Upper lobe of left lung (tissue), 6 donors: Measurements from ENCODE around the gene ITPR1. TPM values are rescaled to one million over a fixed set of nuclear protein-coding genes. Genes with fewer than 3 reads are reported as not detected.

ENCODE experiments used
- ATAC-seq, 2 donors: fragments of 200-7000 bp; cut with Tn5 transposase; one replicate each; pipeline ENCODE4 v1.9.1; 2022; ENCODE audit warnings: mild to moderate bottlenecking in 2 of 2, moderate library complexity in 2 of 2; ENCODE audit not compliant: low FRiP score in 2 of 2
- DNase-seq, 2 donors: peaks; one replicate each; pipeline ENCODE4 v3.0.0-alpha.2; 2019 to 2020
- H3K27ac ChIP-seq, 4 donors: fragments of 200-600 bp; sonication (generic); one replicate each; pipeline ENCODE4 v1.5.1; 2016 to 2019
- H3K27me3 ChIP-seq, 4 donors: fragments of 200-600 bp; sonication (generic); one replicate each; pipeline ENCODE4 v1.5.1; 2017 to 2019
- H3K36me3 ChIP-seq, 4 donors: fragments of 200-600 bp; sonication (generic); one replicate each; pipeline ENCODE4 v1.5.1; 2016 to 2019
- H3K4me1 ChIP-seq, 4 donors: fragments of 200-600 bp; sonication (generic); one replicate each; pipeline ENCODE4 v1.5.1; 2018 to 2019
- H3K4me3 ChIP-seq, 4 donors: fragments of 200-600 bp; sonication (generic); one replicate each; pipeline ENCODE4 v1.5.1; 2017 to 2019; ENCODE audit warnings: mild to moderate bottlenecking in 2 of 4, moderate library complexity in 1 of 4
- H3K9me3 ChIP-seq, 4 donors: fragments of 200-600 bp; sonication (generic); one replicate each; pipeline ENCODE4 v1.5.1; 2018 to 2019
- CTCF ChIP-seq, 6 experiments: fragments of 450-650 bp in 4 of 6; fragments of 200-600 bp in 2 of 6; sonication (generic) in 2 of 6; IDR thresholded peaks; one replicate each; pipeline ENCODE4 v1.5.1; 2016 to 2019; ENCODE audit warnings: antibody characterized with exemption in 6 of 6
- EP300 ChIP-seq, 4 donors: sonication (generic); formaldehyde crosslinking; IDR thresholded peaks; one replicate each; pipeline ENCODE4 v1.5.1; 2017; ENCODE audit warnings: antibody characterized with exemption in 4 of 4, control low read depth in 2 of 4
- POLR2A ChIP-seq, 4 donors: fragments of 450-650 bp; IDR thresholded peaks; one replicate each; pipeline ENCODE4 v1.5.1; 2016 to 2017; ENCODE audit warnings: antibody characterized with exemption in 4 of 4, mild to moderate bottlenecking in 2 of 4
- POLR2AphosphoS5 ChIP-seq, 2 donors: sonication (generic); formaldehyde crosslinking; IDR thresholded peaks; one replicate each; pipeline ENCODE4 v1.5.1; 2017; ENCODE audit warnings: antibody characterized with exemption in 2 of 2
- WGBS, 2 donors: methylation state at CpG; one replicate each; pipeline ENCODE4 v1.1.5; 2017 to 2018; 5-methylcytosine and 5-hydroxymethylcytosine counted together
- total RNA-seq, 6 donors: library from RNA; depleted of rRNA in 4 of 6; stranded (reverse); fragments of >200 nt in 4 of 6; gene quantifications; one replicate each; pipeline versions ENCODE4 v1.1.0 to v1.2.1, GENCODE V29; 2016 to 2021
- donor health status: DM: no; HTN: no; CAD: no; lungs with moderate emphysema.
- donor health status: DM: no; HTN: yes; CAD: no; lungs with severe emphysema.

ITPR1 gene
- total RNA-seq, 6 donors from 2014 or later: 55.5 to 136 (median 66.2) TPM

GRCh38 chr3:4693620-4694019 is 200.5 kb downstream of the ITPR1 start:
- H3K27ac ChIP-seq: no peak overlapping the region

DNA sequence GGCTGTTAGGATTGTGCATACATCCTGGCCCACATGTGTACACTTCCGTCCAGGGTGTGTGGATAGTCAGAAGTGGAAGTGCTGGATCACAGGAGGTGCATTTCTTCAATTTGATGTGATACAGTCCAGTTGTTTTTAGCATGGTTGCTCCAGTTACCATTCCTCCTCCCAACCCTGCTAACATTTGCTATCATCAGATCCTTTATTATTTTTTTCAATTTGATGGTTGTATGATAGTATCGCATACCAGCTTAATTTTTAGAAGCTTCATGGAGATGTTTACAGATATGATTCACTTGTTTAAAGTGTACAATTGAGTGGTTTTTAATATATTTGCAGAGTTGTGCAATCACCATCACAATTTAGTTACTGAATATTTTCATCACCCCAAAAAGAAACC is 202.7 kb downstream of the ITPR1 start:
- no peaks in the 10 kb centered on the region for H3K27me3 ChIP-seq
- no peak for TF ChIP-seq POLR2A (IDR thresholded peaks at IDR 0.05)
- TF ChIP-seq POLR2AphosphoS5 (IDR thresholded peaks at IDR 0.05): no peak
- no peak for TF ChIP-seq EP300 (IDR thresholded peaks at IDR 0.05)
- TF ChIP-seq CTCF (IDR thresholded peaks at IDR 0.05): no peak
- H3K4me3 ChIP-seq: no peak overlapping the region
- 39 to 55% methylated on average over 2 of the region's 2 CpGs for WGBS, 2 donors
- H3K9me3 ChIP-seq: no peaks in the 10 kb centered on the region
- H3K4me1 ChIP-seq: peaks cover 0 to 8% (median 3%) of the 10 kb centered on the region in 4 donors
- H3K27ac ChIP-seq: no peak overlapping the region
- ATAC-seq: no peak
- H3K36me3 ChIP-seq: peaks cover 0 to 38% (median 12%) of the 10 kb centered on the region in 4 donors
- no peak for DNase-seq

More at GRCh38 chr3:4693620-4694019, 200.5 kb downstream of the ITPR1 start:
- H3K9me3 ChIP-seq: peaks cover 0 to 4% (median 0%) of the 10 kb centered on the region in 4 donors
- H3K4me1 ChIP-seq: peaks cover 0 to 8% (median 3%) of the 10 kb centered on the region in 4 donors
- no peak overlapping the region for H3K4me3 ChIP-seq
- DNase-seq (peak in 1 of 2 donors; percentile 34), ATAC-seq (no peak)
- H3K36me3 ChIP-seq: peaks cover 0 to 40% (median 11%) of the 10 kb centered on the region in 4 donors
- no peaks in the 10 kb centered on the region for H3K27me3 ChIP-seq
- 85 to 88% methylated on average over 6 to 13 of the region's 13 CpGs for WGBS, 2 donors
- TF ChIP-seq POLR2A (IDR thresholded peaks at IDR 0.05) (no peak), POLR2AphosphoS5 (IDR thresholded peaks at IDR 0.05) (no peak), CTCF (IDR thresholded peaks at IDR 0.05) (no peak), EP300 (IDR thresholded peaks at IDR 0.05) (no peak)

- no peak for DNase-seq
- H3K27me3 ChIP-seq: no peaks in the 10 kb centered on the region
These were observed 203.1 kb downstream of the ITPR1 start for GRCh38 chr3:4696266-4696665.

GRCh38 chr3:4698125-4698821 is 205.1 kb downstream of the ITPR1 start:
- H3K9me3 ChIP-seq: no peaks in the 10 kb centered on the region
- ATAC-seq (no peak), DNase-seq (no peak)
- no peak for TF ChIP-seq POLR2AphosphoS5 (IDR thresholded peaks at IDR 0.05)
- no peak for TF ChIP-seq EP300 (IDR thresholded peaks at IDR 0.05)
- TF ChIP-seq POLR2A (IDR thresholded peaks at IDR 0.05): no peak
- TF ChIP-seq CTCF (IDR thresholded peaks at IDR 0.05): no peak
- 97 to 98% methylated on average over 3 of the region's 3 CpGs for WGBS, 2 donors
- H3K4me1 ChIP-seq: peaks cover 6 to 16% (median 11%) of the 10 kb centered on the region in 4 donors
- H3K4me3 ChIP-seq: no peak overlapping the region
- no peak overlapping the region for H3K27ac ChIP-seq
- peaks cover 0 to 31% (median 12%) of the 10 kb centered on the region in 4 donors for H3K36me3 ChIP-seq
- no peaks in the 10 kb centered on the region for H3K27me3 ChIP-seq

More at GRCh38 chr3:4696266-4696665, 203.1 kb downstream of the ITPR1 start:
- Histone ChIP-seq H3K36me3 (peaks cover 0 to 42% (median 14%) of the 10 kb centered on the region in 4 donors), H3K4me1 (peaks cover 0 to 8% (median 3%) of the 10 kb centered on the region in 4 donors), H3K9me3 (no peaks in the 10 kb centered on the region), H3K4me3 (no peak overlapping the region), H3K27ac (no peak overlapping the region)
- ATAC-seq: no peak
- WGBS, 2 donors: 77 to 95% methylated on average over 4 of the region's 4 CpGs
- TF ChIP-seq POLR2AphosphoS5 (IDR thresholded peaks at IDR 0.05) (no peak), CTCF (IDR thresholded peaks at IDR 0.05) (no peak), EP300 (IDR thresholded peaks at IDR 0.05) (no peak), POLR2A (IDR thresholded peaks at IDR 0.05) (no peak)
